Measurements from ENCODE around the gene FGF21. TPM values are rescaled to one million over a fixed set of nuclear protein-coding genes. Genes with fewer than 3 reads are reported as not detected.
"Not testable (repeated sequence)": the region's sequence is repeated elsewhere in the genome, so short reads cannot be mapped to it uniquely, and the experiment has no call there.

FGF21 gene
- total RNA-seq, 2 experiments from 2014 or later, result not detected

GRCh38 chr19:48756686-48757085, 1.4 kb downstream of the FGF21 start:
- peaks cover 47% of the 10 kb centered on the region for H3K27me3 Mint-ChIP-seq
- no peaks in the 10 kb centered on the region for H3K9me3 Mint-ChIP-seq
- H3K4me3 Mint-ChIP-seq, result no peak overlapping the region
- no peak for DNase-seq
- no peaks in the 10 kb centered on the region for H3K36me3 Mint-ChIP-seq
- H3K4me1 Mint-ChIP-seq, result peaks cover 20% of the 10 kb centered on the region
- no peak overlapping the region for H3K27ac Mint-ChIP-seq

DNA sequence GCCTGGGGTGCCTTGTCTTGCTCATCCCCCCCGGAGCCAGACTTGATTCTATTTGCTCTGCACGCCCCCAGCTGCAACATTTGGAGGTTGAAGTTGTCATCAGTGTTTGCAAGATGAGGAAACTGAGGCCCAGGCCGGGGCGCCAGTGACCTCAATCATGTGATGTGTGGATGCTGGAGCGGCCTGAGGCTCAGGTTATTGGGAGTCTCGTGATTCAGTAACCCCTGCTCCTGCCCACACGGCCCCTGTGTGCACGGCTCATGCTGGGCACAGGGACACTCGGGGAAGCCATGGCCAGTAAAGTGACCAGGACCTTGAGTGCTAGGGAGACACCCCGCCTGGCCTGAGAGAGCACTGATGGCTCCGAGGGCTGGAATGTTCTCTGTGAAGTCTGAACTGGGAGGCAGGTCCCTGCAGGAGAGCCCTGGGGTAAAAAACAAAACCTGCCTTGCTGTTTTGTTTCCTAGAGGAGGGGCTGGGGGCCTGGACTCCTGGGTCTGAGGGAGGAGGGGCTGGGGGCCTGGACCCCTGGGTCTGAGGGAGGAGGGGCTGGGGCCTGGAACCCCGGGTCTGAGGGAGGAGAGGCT, 1.9 kb downstream of the FGF21 start:
- no peak overlapping the region for H3K4me3 Mint-ChIP-seq
- peaks cover 42% of the 10 kb centered on the region for H3K27me3 Mint-ChIP-seq
- no peaks in the 10 kb centered on the region for H3K36me3 Mint-ChIP-seq
- DNase-seq, result no peak
- no peak overlapping the region for H3K27ac Mint-ChIP-seq
- no peaks in the 10 kb centered on the region for H3K9me3 Mint-ChIP-seq
- H3K4me1 Mint-ChIP-seq, result peaks cover 18% of the 10 kb centered on the region

DNA sequence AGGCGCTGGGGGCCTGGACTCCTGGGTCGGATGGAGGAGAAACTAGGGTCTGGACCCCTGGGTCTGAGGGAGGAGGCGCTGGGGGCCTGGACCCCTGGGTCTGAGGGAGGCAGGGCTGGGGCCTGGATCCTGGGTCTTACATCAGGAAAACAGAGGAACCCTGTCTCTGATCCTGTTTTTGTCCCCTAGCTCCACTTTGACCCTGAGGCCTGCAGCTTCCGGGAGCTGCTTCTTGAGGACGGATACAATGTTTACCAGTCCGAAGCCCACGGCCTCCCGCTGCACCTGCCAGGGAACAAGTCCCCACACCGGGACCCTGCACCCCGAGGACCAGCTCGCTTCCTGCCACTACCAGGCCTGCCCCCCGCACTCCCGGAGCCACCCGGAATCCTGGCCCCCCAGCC, 2.4 kb downstream of the FGF21 start:
- no peak overlapping the region for H3K27ac Mint-ChIP-seq
- peaks cover 41% of the 10 kb centered on the region for H3K27me3 Mint-ChIP-seq
- H3K9me3 Mint-ChIP-seq, result no peaks in the 10 kb centered on the region
- no peak for DNase-seq
- H3K4me1 Mint-ChIP-seq, result peaks cover 17% of the 10 kb centered on the region
- H3K4me3 Mint-ChIP-seq, result no peak overlapping the region
- no peaks in the 10 kb centered on the region for H3K36me3 Mint-ChIP-seq

DNA sequence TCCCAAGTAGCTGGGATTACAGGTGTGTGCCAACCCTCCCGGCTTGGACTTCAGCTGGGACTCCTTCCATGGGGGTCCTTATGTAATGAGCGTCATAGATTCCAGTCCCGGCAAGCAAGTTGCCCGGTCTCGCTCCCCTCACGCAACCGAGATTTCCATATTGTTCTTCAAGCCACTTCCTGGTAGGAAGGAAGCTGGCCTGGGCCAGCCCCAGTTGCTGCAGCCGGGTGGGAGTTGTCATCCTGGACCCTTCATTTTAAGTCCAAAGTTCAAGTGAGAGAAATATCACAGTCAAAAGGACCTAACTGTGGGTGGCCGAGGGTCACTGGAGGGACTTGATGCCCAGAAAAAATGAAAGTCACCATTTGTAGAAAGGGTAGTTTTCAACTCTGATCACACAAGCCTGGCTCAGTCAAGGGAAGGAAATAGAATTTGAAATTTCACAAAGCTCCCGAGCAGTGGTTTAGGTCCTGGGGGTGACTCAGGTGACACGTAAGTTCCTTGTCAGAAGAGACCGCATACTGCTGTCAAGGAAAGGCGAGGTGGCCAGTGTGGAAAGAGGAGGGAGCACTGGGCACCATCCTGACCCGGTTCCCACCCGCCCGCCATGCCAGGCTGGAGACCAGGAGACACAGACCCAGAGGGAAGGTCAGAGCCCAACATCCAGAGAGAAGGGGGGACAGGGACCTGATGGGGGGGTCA, 5.3 kb downstream of the FGF21 start:
- Mint-ChIP-seq H3K36me3 (no peaks in the 10 kb centered on the region), H3K9me3 (no peaks in the 10 kb centered on the region), H3K4me1 (peaks cover 7% of the 10 kb centered on the region), H3K27me3 (peaks cover 19% of the 10 kb centered on the region), H3K4me3 (no peak overlapping the region), H3K27ac (peak overlapping the region; percentile 74)
- DNase-seq, result peak; percentile 30

- DNase-seq, H3K9me3 Mint-ChIP-seq, H3K4me3 Mint-ChIP-seq, H3K36me3 Mint-ChIP-seq, H3K4me1 Mint-ChIP-seq, H3K27ac Mint-ChIP-seq: not testable (repeated sequence)
- H3K27me3 Mint-ChIP-seq, result peaks cover 18% of the 10 kb centered on the region
Observed at GRCh38 chr19:48765816-48766215, 10.5 kb downstream of the FGF21 start.

DNA sequence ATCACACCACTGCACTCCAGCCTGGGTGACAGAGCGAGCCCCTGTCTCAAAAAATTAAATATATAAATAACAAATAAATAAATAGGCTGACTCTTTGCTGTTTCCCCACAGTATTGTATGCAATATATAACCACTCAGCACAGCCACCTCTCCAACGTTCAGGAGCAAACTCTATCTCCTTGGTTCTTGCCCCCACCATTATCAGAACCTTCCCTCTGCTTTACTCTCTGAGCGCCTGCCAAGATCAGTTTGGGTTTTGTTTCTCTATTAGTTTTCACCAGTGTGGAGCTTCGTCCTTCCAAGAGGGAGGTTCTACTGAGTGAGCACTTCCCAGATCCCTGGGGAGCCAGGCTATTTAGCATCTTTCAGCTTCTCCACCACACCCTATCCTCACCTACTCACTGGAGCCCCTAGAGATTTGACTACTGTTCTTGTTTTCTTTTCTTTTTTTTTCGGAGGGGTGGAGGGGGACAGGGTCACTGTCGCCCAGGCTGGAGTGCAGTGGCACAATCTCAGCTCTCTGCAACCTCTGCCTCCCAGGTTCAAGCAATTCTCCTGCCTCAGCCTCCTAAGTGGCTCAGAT, 12.9 kb downstream of the FGF21 start:
- H3K9me3 Mint-ChIP-seq, H3K36me3 Mint-ChIP-seq, DNase-seq, H3K4me1 Mint-ChIP-seq, H3K4me3 Mint-ChIP-seq, H3K27ac Mint-ChIP-seq: not testable (repeated sequence)
- H3K27me3 Mint-ChIP-seq, result peaks cover 10% of the 10 kb centered on the region

GRCh38 chr19:48768994-48769713, 13.8 kb downstream of the FGF21 start:
- no peaks in the 10 kb centered on the region for H3K4me1 Mint-ChIP-seq
- H3K27me3 Mint-ChIP-seq, result peaks cover 10% of the 10 kb centered on the region
- no peaks in the 10 kb centered on the region for H3K36me3 Mint-ChIP-seq
- H3K27ac Mint-ChIP-seq, result no peak overlapping the region
- no peak for DNase-seq
- no peaks in the 10 kb centered on the region for H3K9me3 Mint-ChIP-seq
- no peak overlapping the region for H3K4me3 Mint-ChIP-seq

- Mint-ChIP-seq H3K27me3 (peaks cover 10% of the 10 kb centered on the region), H3K4me3 (no peak overlapping the region), H3K9me3 (no peaks in the 10 kb centered on the region), H3K4me1 (no peaks in the 10 kb centered on the region), H3K27ac (no peak overlapping the region), H3K36me3 (no peaks in the 10 kb centered on the region)
- DNase-seq, result no peak
Observed at GRCh38 chr19:48770266-48770665, 14.9 kb downstream of the FGF21 start.

- Mint-ChIP-seq H3K36me3 (no peaks in the 10 kb centered on the region), H3K4me3 (no peak overlapping the region), H3K4me1 (no peaks in the 10 kb centered on the region), H3K27ac (no peak overlapping the region), H3K27me3 (peaks cover 10% of the 10 kb centered on the region), H3K9me3 (no peaks in the 10 kb centered on the region)
- no peak for DNase-seq
Observed at GRCh38 chr19:48770734-48771472, 15.6 kb downstream of the FGF21 start.

- Mint-ChIP-seq H3K4me1 (no peaks in the 10 kb centered on the region), H3K36me3 (no peaks in the 10 kb centered on the region), H3K27ac (no peak overlapping the region), H3K4me3 (no peak overlapping the region), H3K9me3 (no peaks in the 10 kb centered on the region), H3K27me3 (peaks cover 7% of the 10 kb centered on the region)
- no peak for DNase-seq
Observed at GRCh38 chr19:48772503-48772953, 17.2 kb downstream of the FGF21 start.

- Mint-ChIP-seq H3K27me3 (peaks cover 5% of the 10 kb centered on the region), H3K36me3 (no peaks in the 10 kb centered on the region), H3K4me3 (no peak overlapping the region), H3K27ac (no peak overlapping the region), H3K4me1 (no peaks in the 10 kb centered on the region), H3K9me3 (no peaks in the 10 kb centered on the region)
- no peak for DNase-seq
Observed at GRCh38 chr19:48777139-48777538, 21.8 kb downstream of the FGF21 start.

DNA sequence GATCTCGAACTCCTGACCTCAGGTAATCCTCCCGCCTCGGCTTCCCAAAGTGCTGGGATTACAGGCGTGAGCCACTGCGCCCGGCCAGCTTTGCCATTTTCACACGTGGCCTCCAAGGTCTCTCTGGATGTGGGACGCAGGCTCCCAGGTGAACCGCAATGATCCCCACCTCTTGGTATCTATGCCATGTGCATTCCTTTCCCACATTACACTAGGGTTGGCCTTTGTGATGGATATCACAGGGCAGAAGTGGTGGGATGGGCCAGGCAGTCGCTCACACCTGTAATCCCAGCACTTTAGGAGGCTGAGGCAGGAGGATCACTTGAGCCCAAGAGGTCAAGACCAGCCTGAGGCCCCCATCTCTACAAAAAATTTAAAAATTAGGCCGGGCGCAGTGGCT, 22.4 kb downstream of the FGF21 start:
- H3K27ac Mint-ChIP-seq, result no peak overlapping the region

GRCh38 chr19:48779636-48780035, 24.3 kb downstream of the FGF21 start:
- Mint-ChIP-seq H3K9me3 (no peaks in the 10 kb centered on the region), H3K4me3 (no peak overlapping the region), H3K27ac (no peak overlapping the region), H3K4me1 (peaks cover 2% of the 10 kb centered on the region), H3K27me3 (peaks cover 15% of the 10 kb centered on the region), H3K36me3 (no peaks in the 10 kb centered on the region)
- DNase-seq, result no peak

More for the DNA sequence above, 22.4 kb downstream of the FGF21 start:
- Mint-ChIP-seq H3K36me3 (no peaks in the 10 kb centered on the region), H3K27me3 (peaks cover 9% of the 10 kb centered on the region), H3K4me1 (peaks cover 2% of the 10 kb centered on the region), H3K4me3 (no peak overlapping the region), H3K9me3 (no peaks in the 10 kb centered on the region)
- no peak for DNase-seq

DNA sequence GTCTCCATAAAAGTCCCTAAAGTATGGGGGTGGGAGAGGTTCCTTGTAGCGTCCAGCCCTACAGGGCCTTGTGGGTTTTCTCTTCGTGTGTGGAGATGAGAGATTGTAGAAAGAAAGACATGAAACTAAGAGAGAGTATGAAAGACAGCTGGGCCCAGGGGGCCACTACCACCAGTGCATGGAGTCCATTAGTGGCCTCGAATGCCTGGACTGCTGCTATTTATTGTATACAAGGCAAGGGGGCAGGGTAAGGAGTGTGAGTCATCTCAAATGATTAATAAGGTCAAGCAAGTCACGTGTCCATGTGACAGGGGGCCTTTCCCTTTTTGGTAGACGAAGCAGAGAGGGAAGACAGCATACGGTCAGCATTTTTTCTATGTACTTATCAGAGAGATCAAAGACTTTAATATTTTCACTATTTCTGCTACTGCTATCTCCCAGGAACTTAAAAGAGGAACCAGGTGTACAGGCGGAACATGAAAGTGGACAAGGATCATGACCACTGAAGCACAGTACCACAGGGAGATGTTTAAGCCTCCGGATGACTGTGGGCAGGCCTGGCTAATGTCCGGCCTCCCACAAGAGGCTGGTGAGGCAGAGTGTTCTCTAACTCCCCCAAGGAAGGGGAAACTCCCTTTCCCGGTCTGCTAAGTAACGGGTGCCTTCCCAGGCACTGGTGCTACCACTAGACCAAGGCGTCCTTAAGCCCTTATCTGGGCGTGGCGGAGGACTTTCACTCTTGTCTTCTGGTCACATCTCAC, 25.5 kb downstream of the FGF21 start:
- no peak for DNase-seq
- peaks cover 15% of the 10 kb centered on the region for H3K27me3 Mint-ChIP-seq
- H3K4me1 Mint-ChIP-seq, result peaks cover 2% of the 10 kb centered on the region
- no peaks in the 10 kb centered on the region for H3K9me3 Mint-ChIP-seq
- no peaks in the 10 kb centered on the region for H3K36me3 Mint-ChIP-seq
- H3K27ac Mint-ChIP-seq, result no peak overlapping the region
- no peak overlapping the region for H3K4me3 Mint-ChIP-seq

Data from activated naive CD8-positive, alpha-beta T cell treated with anti-CD3 and anti-CD28 coated beads for 36 hours (primary cell).